ENCODE data around the gene KRTAP22-2.

Gene KRTAP22-2

DNA sequence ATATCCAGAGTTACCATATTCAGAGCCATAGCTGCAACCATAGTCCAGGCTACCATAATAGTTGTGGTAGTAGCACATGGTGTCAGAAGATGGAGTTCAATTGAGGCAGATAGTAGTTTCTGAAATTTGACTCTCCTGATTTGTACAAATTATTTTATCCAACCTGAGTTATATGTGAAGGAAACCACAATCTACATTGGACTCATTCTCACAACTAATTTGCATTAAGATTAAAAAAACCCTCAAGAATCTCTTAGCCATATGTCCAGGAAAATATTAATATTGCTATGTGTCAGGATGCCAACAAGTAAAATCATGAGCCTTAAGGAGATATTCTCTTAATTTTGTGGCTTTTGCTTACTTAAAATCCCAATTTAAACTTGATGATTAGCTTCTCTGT lies at the start of gene KRTAP22-2:
TSS of gene KRTAP22-2 (minus strand) at position 101 of the 400 bp plus-strand sequence.
- no peak for DNase-seq

DNA sequence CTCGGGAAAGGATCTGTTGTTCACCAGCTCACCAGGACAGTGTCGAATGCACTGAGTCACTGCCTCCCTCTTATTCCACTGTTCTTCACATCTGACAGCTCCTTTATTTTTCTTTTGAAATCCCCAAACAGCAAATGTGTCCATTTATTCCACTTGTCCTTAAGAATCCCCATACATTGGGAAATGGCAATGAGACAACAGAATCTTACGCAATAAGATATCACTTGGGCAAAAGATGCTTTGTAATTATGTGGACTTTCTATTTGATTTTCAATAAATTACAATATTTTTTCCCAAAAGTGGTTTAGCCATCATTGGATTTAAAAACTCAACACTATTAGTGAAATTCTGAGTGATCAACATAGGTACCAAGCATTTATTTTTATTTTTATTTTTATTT lies 48.5 kb upstream of the KRTAP22-2 start:
- DNase-seq = no peak

- DNase-seq = no peak
These were observed 44.7 kb upstream of the KRTAP22-2 start, which contains the start of gene KRTAP20-2 for GRCh38 chr21:30634906-30635305. TSS of gene KRTAP20-2 (plus strand) at chr21:30635206. CDS start at chr21:30635264, 58 bp downstream.

- DNase-seq = no peak
These were observed 39.0 kb upstream of the KRTAP22-2 start for GRCh38 chr21:30629200-30629599.

DNA sequence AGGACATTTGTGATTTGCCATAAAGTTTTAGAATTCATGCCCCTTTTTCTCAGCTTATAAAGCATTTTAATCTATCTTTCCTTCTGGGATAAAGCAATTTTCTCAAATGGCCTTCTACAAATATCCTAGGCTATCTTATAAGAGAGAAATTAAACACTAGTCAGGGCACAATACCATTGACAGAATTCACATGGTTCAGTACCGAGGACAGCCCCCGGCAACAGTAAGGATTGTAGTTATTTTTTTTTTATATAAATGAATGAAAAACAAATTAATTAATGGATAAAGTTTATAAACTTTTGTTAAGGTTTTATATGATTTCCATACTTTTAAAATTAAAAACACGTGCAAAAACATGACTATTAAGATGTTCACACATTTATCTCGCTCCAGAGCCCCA lies 37.9 kb upstream of the KRTAP22-2 start:
- DNase-seq = no peak

DNA sequence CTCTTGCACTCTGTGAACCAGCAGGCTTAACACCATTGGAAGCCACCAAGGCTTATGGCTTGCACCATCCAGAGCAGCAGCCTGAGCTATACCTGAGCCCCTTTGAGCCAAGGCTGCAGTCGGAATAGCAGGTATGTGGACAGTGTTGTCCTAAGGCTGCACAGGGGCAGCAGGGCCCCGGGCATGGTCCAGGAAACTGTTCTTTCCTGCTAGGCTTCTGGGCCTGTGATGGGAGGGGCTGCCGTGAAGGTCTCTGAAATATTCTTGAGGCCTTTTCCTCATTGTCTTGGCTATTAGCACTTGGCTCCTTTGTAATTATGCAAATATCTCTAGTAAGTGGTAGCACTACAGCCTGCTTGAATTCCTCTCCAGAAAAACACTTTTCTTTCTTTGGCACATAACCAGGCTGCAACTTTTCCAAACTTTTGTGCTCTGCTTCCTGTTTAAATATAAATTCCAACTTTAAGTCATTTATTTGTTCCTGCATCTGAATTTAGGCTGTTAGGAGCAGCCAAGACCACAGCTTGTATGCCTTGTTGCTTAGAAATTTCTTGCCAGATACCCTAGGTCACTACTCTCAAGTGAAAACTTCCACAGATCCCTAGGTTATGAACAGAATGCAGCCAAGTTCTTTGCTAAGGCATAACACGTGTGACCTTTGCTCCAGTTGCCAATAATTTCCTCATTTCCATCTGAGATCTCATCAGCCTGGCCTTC lies 35.4 kb upstream of the KRTAP22-2 start:
- DNase-seq = no peak

DNA sequence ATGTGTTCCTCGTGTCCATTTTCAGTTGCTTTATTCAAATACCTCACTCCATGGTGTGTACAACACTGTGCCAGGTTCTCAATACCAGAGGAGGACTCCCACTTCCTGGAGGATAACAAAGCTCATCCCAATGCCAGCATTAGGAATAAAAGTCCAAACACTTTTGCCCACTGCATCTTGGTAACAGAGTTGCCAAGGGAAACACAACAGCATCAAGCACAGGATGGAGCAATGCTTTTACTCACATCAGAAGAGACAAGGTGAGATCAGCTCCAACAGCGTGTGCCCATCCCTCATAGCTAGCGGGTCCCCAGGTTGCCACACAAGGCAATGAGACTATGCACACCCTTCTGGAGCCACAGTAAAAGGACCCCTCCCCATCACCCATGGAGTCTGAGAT lies 33.2 kb upstream of the KRTAP22-2 start:
- no peak for DNase-seq

- DNase-seq = no peak
These were observed 30.3 kb upstream of the KRTAP22-2 start, which contains the start of gene KRTAP20-4 for GRCh38 chr21:30620522-30620921. TSS of gene KRTAP20-4 (plus strand) at chr21:30620627.

- DNase-seq = no peak
These were observed 29.9 kb upstream of the KRTAP22-2 start for GRCh38 chr21:30620080-30620479.

DNA sequence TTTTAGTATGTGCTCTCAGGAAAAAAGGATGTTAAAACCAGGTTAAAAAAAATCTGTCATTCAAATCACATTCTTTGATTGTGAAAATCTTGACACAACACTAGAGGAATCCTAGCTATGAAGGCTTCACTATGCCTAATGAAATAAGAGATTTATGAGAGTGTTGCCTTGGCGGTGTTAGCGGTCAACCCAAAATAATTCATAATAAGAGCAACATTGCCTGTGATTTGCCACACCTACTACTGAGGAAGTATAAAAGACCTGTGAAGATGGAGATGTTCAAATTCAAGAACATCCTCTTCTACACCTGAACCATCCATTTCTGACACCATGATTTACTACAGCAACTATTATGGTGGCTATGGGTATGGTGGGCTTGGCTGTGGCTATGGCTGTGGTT lies 25.9 kb upstream of the KRTAP22-2 start, which contains the start of gene KRTAP20-1:
TSS of gene KRTAP20-1 (plus strand) at position 301 of the 400 bp plus-strand sequence. CDS start at position 331, 30 bp downstream.
- DNase-seq = no peak

GRCh38 chr21:30615199-30615598 lies 25.0 kb upstream of the KRTAP22-2 start:
- no peak for DNase-seq

GRCh38 chr21:30613836-30614235 lies 23.6 kb upstream of the KRTAP22-2 start, which contains the start of gene KRTAP6-1:
TSS of gene KRTAP6-1 (minus strand) at chr21:30613930. CDS start at chr21:30613904, 26 bp downstream.
- DNase-seq = no peak

DNA sequence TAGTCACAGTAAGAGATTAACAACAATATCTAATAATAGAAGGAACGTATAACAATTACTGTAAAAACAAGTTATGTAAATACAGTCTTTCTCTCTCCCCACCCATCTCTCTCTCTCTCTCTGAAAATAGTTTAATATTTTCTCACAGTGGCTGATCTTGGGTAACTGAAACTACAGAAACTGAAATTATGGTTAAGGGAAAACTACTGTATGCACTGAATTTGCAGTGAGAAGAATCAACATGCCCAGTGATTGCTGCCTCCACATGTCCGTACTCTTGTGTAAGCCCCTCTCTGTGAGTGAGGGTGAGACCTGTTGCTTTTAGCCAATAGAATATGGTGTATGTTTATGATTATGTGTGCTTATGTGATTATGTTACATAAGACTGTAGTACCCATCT lies 21.9 kb upstream of the KRTAP22-2 start:
- DNase-seq = no peak

- no peak for DNase-seq
These were observed 15.8 kb upstream of the KRTAP22-2 start for GRCh38 chr21:30605968-30606367.

GRCh38 chr21:30600787-30601186 lies 10.6 kb upstream of the KRTAP22-2 start, which contains the start of gene KRTAP22-1:
TSS of gene KRTAP22-1 (plus strand) at chr21:30601087.
- DNase-seq = no peak

GRCh38 chr21:30598802-30599201 lies 8.6 kb upstream of the KRTAP22-2 start, which contains the start of gene KRTAP6-2:
TSS of gene KRTAP6-2 (minus strand) at chr21:30598902. CDS start at chr21:30598874, 28 bp downstream.
- DNase-seq = no peak

- DNase-seq = no peak
These were observed 1.9 kb upstream of the KRTAP22-2 start, which contains the start of gene KRTAP6-3 for GRCh38 chr21:30592140-30592539. TSS of gene KRTAP6-3 (plus strand) at chr21:30592440. CDS start at chr21:30592446, 6 bp downstream.

- DNase-seq = no peak
These were observed 7.3 kb downstream of the KRTAP22-2 start for GRCh38 chr21:30582870-30583269.

- no peak for DNase-seq
These were observed 10.1 kb downstream of the KRTAP22-2 start for GRCh38 chr21:30580132-30580531.

DNA sequence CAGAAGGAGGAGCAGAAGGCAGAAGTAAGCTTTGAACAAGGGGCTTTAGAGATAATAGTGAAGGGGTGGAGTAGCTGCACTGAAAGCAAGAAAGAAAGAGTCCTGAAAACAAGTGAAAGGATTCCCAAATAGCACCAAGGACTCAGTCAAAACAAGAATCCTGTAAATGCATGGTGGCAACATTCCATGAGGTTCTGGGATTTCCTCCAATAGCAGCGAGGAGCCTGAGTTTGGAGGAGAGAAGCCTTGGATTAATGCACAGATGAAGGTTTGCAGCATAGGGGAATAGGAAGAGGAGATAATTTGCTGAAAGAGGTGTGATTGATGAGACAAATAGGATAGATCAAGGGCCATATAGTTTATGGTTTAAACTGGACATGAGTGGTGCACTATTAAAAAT lies 10.9 kb downstream of the KRTAP22-2 start:
- no peak for DNase-seq

GRCh38 chr21:30577766-30578165 lies 12.4 kb downstream of the KRTAP22-2 start:
- no peak for DNase-seq

GRCh38 chr21:30567617-30568016 lies 22.6 kb downstream of the KRTAP22-2 start:
- no peak for DNase-seq

DNA sequence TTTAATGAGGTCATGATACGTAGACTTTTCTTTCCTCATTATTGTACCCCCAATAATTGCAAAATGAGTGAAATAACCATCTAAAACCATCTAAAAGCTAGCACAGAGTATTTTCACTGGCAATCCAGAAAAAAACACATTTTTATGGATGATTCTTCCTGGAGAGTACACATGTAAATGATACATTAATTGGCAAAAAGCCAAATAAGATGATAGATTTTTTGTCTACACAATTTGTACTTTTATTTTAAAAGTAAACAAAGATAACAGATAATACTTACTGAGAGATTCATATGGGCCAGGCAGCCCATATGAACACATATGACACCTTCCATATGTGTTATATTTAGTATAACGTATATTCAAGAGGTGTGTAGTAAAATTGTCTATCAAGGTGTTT lies 26.6 kb downstream of the KRTAP22-2 start:
- no peak for DNase-seq

- no peak for DNase-seq
These were observed 27.1 kb downstream of the KRTAP22-2 start for GRCh38 chr21:30563072-30563471.
